ENCODE data around the gene CIROP. TPM values are rescaled to one million over a fixed set of nuclear protein-coding genes. Genes with fewer than 3 reads are reported as not detected.
A peak's percentile ranks its signal among the peaks of the same experiment; 100 is the strongest.

The CIROP gene
- total and polyA plus RNA-seq, 9 of the 15 experiments (the other 6 are each of a cell fraction or from before 2014, with no cell fraction given): not detected

GRCh38 chr14:23146351-23146910 lies 41.6 kb upstream of the CIROP start (continued):
- TF ChIP-seq IRF1 (CRISPR knock-in tag; IDR thresholded peaks at IDR 0.05; ENCODE audit: borderline replicate concordance) (no peak), WHSC1 (IDR thresholded peaks at IDR 0.05; ENCODE audit: low read length) (no peak), FOXK1 (CRISPR knock-in tag; IDR thresholded peaks at IDR 0.05; ENCODE audit: borderline replicate concordance) (no peak), ILF3 (IDR thresholded peaks at IDR 0.05; ENCODE audit: borderline replicate concordance) (no peak), ZBTB34 (CRISPR knock-in tag; IDR thresholded peaks at IDR 0.05) (peak; percentile 62; the same call in 1 of the 2 replicates), NR4A1 (CRISPR knock-in tag; IDR thresholded peaks at IDR 0.05) (no peak), NR4A1 (tag; IDR thresholded peaks at IDR 0.05) (peak; percentile 90), NFE2 (IDR thresholded peaks at IDR 0.05; ENCODE audit: low read depth) (peak; percentile 25; the same call in 1 of the 2 replicates), HDGF (IDR thresholded peaks at IDR 0.05) (no peak), FOSL1 (tag; conservative IDR thresholded peaks at IDR 0.05) (peak; percentile 97), EGR1 (conservative IDR thresholded peaks at IDR 0.05) (peak; percentile 65), ZNF696 (CRISPR knock-in tag; conservative IDR thresholded peaks at IDR 0.05) (no peak), HMGXB4 (CRISPR knock-in tag; IDR thresholded peaks at IDR 0.05) (no peak), SPI1 (IDR thresholded peaks at IDR 0.05; ENCODE audit: borderline replicate concordance, low read depth, low read length) (no peak), POLR2G (IDR thresholded peaks at IDR 0.05; ENCODE audit: low read depth, low read length) (no peak), TCF7L2 (IDR thresholded peaks at IDR 0.05; ENCODE audit: low read depth, low read length) (no peak), ZNF124 (CRISPR knock-in tag; IDR thresholded peaks at IDR 0.05) (no peak), NRF1 (conservative IDR thresholded peaks at IDR 0.05 in 1 of 2, IDR thresholded peaks at IDR 0.05 in 1 of 2) (no peak), ZNF165 (CRISPR knock-in tag; IDR thresholded peaks at IDR 0.05; ENCODE audit: borderline replicate concordance) (no peak), ZNF699 (CRISPR knock-in tag; IDR thresholded peaks at IDR 0.05; ENCODE audit: insufficient replicate concordance) (no peak), CREB5 (CRISPR knock-in tag; IDR thresholded peaks at IDR 0.05) (no peak)

All from K562 (cell line).